ENCODE data around the gene FAM25G. TPM values are rescaled to one million over a fixed set of nuclear protein-coding genes. Genes with fewer than 3 reads are reported as not detected.

Gene FAM25G
- total RNA-seq, 1 donor from 2014 or later = not detected

DNA sequence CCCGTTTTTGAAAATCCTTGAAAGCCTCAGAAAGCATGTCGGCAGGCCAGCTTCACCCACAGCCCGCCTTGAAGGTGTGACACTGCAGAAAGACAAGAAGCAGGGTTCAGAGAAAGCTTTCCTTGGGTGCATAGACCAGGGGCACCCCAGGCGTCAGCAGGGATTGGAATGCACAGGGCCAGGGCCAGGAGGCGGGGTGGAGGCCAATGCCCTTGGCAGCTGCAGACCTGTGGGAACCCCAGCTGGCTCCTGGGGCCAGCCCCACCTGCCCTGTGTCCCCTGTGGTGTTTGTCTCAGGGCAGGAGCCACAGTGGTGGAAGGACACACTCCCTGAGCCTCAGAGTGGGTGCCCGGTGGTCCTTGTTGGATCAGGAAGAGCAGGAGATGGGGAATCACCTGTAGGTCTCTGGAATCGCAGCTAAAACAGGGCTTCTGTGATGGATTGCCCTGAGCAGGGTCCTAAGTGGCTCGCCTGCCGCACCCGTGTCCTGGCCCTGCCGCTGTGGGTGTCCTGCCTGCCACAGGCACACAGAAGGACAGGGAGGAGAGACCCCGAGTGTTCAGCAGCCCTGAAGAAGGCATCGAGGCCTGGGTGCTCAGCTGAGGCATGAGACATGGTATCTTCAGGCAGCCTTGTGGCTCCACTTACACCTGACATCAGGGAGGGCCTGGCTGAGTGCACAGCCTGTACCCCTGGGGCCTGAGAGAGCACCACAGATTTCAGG is 40.1 kb downstream of the FAM25G start:
- Mint-ChIP-seq H3K4me3 (no peak overlapping the region), H3K4me1 (ENCODE audit: unreplicated experiment) (peaks cover 6% of the 10 kb centered on the region), H3K9me3 (no peaks in the 10 kb centered on the region), H3K36me3 (no peaks in the 10 kb centered on the region), H3K27me3 (peaks cover 13% of the 10 kb centered on the region), H3K27ac (no peak overlapping the region)
- DNase-seq (ENCODE audit: extremely low spot score, unreplicated experiment) = no peak
- TF ChIP-seq, protein P1, sequence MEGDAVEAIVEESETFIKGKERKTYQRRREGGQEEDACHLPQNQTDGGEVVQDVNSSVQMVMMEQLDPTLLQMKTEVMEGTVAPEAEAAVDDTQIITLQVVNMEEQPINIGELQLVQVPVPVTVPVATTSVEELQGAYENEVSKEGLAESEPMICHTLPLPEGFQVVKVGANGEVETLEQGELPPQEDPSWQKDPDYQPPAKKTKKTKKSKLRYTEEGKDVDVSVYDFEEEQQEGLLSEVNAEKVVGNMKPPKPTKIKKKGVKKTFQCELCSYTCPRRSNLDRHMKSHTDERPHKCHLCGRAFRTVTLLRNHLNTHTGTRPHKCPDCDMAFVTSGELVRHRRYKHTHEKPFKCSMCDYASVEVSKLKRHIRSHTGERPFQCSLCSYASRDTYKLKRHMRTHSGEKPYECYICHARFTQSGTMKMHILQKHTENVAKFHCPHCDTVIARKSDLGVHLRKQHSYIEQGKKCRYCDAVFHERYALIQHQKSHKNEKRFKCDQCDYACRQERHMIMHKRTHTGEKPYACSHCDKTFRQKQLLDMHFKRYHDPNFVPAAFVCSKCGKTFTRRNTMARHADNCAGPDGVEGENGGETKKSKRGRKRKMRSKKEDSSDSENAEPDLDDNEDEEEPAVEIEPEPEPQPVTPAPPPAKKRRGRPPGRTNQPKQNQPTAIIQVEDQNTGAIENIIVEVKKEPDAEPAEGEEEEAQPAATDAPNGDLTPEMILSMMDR (conservative IDR thresholded peaks at IDR 0.05) = no peak

DNA sequence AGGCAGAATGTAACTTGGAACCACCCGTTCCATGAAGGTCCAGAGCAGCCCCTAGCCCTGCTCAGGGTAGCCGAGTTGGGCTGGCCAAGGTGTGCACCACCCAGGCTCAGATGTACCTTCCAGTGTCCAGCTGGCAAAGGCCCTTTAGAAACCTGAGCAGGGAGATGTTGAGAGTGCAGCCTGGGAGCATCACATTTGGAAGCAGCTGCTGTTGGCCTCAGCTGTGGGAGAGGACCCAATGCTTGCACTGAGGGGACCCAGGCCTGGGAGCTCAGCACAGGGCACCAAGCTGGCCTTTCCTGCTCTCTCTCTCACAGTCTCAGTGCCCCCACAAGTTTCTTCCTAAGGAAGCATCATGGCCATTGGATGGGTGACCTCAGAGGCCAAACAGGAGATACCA is 41.1 kb downstream of the FAM25G start:
- Mint-ChIP-seq H3K4me3 (no peak overlapping the region), H3K4me1 (ENCODE audit: unreplicated experiment) (peaks cover 6% of the 10 kb centered on the region), H3K36me3 (no peaks in the 10 kb centered on the region)

DNA sequence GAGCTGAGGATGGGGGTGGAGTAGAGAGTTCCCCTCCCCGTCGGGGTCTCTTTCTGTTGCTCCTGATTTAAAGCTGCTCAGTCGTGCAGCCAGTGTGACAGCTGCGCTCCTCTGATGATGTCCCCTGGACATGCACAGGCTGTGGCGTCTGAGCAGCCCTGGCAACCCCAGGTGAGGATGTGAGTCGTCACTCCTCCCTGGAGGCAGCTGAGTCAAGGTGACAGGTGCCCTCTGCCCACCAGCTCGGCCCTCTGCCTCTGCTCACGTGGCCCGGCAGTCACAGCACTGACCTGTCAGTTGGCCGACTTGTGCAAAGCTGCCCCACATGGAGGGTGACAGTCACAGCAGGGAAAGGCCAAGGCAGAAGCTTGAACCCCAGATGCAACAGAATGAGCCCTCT is 41.5 kb downstream of the FAM25G start:
- peaks cover 11% of the 10 kb centered on the region for H3K9me3 Mint-ChIP-seq
- no peak overlapping the region for H3K27ac Mint-ChIP-seq
- H3K27me3 Mint-ChIP-seq = peaks cover 13% of the 10 kb centered on the region
- TF ChIP-seq, protein P1 (conservative IDR thresholded peaks at IDR 0.05) = no peak
- no peak overlapping the region for H3K4me3 Mint-ChIP-seq
- DNase-seq (ENCODE audit: extremely low spot score, unreplicated experiment) = no peak
- H3K4me1 Mint-ChIP-seq (ENCODE audit: unreplicated experiment) = peaks cover 6% of the 10 kb centered on the region
- H3K36me3 Mint-ChIP-seq = no peaks in the 10 kb centered on the region

More for the DNA sequence above, 41.1 kb downstream of the FAM25G start:
- no peak for DNase-seq (ENCODE audit: extremely low spot score, unreplicated experiment)
- Mint-ChIP-seq H3K27ac (no peak overlapping the region), H3K27me3 (peaks cover 13% of the 10 kb centered on the region), H3K9me3 (peaks cover 7% of the 10 kb centered on the region)
- TF ChIP-seq, protein P1 (conservative IDR thresholded peaks at IDR 0.05) = no peak

DNA sequence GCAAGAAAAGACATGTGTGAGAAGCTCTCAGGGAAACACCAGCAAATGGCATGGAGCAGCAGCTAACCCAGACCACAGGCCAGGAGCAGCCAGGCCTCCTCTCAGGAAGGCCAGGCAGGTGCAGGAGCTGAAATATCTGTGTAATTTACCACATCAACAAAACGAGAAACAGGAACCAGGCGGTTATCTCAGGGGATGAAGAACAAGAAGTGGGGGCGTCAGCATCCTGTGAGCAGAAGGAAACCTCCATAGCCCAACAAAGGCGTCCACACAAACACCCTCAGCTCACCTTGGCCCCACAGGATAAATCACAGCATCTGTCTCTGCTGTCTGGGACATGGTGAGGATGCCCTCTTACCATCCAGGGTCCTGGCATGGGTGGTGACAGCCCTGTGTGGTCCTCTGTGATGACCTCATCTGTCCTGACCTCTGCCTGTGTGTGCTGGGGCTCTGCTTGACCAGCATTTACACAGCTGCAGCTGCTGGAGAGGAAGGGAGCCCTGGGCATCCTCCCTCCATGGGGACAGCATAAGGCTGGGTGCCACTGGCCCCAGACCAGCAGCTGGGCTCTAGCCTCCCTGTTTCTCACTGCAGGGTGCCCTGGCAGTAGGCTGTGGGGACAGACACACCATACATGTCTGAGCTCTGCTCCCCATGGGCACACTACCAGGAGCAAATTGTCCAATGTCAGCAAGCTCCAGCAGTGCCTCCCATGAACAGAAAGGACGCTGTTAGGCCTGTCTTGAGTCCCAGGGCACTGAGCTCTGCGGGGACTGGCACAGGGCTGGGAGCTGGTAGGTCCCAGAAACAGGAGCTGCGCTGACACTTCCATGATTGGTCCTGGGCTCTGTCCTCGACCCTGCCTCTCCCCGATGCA is 42.2 kb downstream of the FAM25G start:
- H3K4me1 Mint-ChIP-seq (ENCODE audit: unreplicated experiment) = peaks cover 6% of the 10 kb centered on the region
- DNase-seq (ENCODE audit: extremely low spot score, unreplicated experiment) = no peak
- no peaks in the 10 kb centered on the region for H3K36me3 Mint-ChIP-seq
- H3K27ac Mint-ChIP-seq = no peak overlapping the region
- H3K9me3 Mint-ChIP-seq = peaks cover 11% of the 10 kb centered on the region
- TF ChIP-seq, protein P1 (conservative IDR thresholded peaks at IDR 0.05) = no peak
- H3K27me3 Mint-ChIP-seq = peaks cover 13% of the 10 kb centered on the region
- H3K4me3 Mint-ChIP-seq = no peak overlapping the region

DNA sequence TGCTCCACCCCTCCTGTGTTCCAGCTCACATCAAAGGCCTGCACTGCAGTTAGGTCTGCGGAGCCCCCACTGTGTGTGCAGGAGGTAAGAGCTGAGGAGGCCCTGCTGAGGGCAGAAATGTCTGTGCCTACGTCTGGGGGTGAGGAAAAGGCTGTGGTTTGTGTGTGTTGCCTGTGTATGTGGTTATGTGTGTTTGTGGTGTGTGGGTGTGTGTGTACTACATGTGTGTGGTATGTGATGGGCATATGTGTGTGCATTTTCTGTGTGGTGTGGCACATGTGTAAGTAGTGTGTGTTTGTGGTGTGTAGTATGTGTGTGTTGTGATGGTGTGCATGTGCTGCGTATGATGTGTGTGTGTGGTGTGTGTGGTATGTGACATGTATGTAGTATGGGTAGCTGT is 43.8 kb downstream of the FAM25G start:
- TF ChIP-seq, protein P1 (conservative IDR thresholded peaks at IDR 0.05) = no peak
- Mint-ChIP-seq H3K9me3 (peaks cover 11% of the 10 kb centered on the region), H3K4me3 (no peak overlapping the region), H3K36me3 (no peaks in the 10 kb centered on the region), H3K4me1 (ENCODE audit: unreplicated experiment) (no peaks in the 10 kb centered on the region), H3K27me3 (peaks cover 7% of the 10 kb centered on the region), H3K27ac (no peak overlapping the region)
- no peak for DNase-seq (ENCODE audit: extremely low spot score, unreplicated experiment)
